Adipose tissue (tissue), 3 donors: Measurements from ENCODE around the gene PTGES. TPM values are rescaled to one million over a fixed set of nuclear protein-coding genes. Genes with fewer than 3 reads are reported as not detected.
"Not testable (repeated sequence)": the region's sequence is repeated elsewhere in the genome, so short reads cannot be mapped to it uniquely, and the experiment has no call there.

ENCODE experiments used
- H3K27ac ChIP-seq: one replicate; pipeline ENCODE4 v1.5.1; 2013; ENCODE audit warnings: low read depth, low read length
- WGBS, 3 donors: extraction: QIAGEN DNeasy Blood & Tissue Kit; methylation state at CpG; one replicate each; pipeline ENCODE4 v1.1.7; 2013; 5-methylcytosine and 5-hydroxymethylcytosine counted together
- polyA plus RNA-seq, 3 donors: library from polyadenylated mRNA; stranded (reverse); fragments of 200-250 nt; gene quantifications; one replicate each; pipeline ENCODE4 v1.2.3, GENCODE V29; 2013
- donor health status: healthy with polysubstance abuse.
- donor health status: Bipolar disorder and iron deficiency.
- donor health status: healthy.

The PTGES gene
- polyA plus RNA-seq, 3 donors, result 0.67 to 25.8 (median 13.3) TPM

GRCh38 chr9:129751841-129752801, 721 bp downstream of the PTGES start:
- no peak overlapping the region for H3K27ac ChIP-seq
- WGBS, 3 donors, result 36 to 40% (median 39%) methylated on average over 31 of the region's 31 CpGs

GRCh38 chr9:129750013-129750638, 2.7 kb downstream of the PTGES start:
- no peak overlapping the region for H3K27ac ChIP-seq
- 80 to 86% (median 82%) methylated on average over 9 of the region's 9 CpGs for WGBS, 3 donors

- WGBS, 3 donors, result 93 to 96% (median 94%) methylated on average over 6 of the region's 6 CpGs
- no peak overlapping the region for H3K27ac ChIP-seq
These were observed 3.3 kb downstream of the PTGES start for GRCh38 chr9:129749575-129749974.

DNA sequence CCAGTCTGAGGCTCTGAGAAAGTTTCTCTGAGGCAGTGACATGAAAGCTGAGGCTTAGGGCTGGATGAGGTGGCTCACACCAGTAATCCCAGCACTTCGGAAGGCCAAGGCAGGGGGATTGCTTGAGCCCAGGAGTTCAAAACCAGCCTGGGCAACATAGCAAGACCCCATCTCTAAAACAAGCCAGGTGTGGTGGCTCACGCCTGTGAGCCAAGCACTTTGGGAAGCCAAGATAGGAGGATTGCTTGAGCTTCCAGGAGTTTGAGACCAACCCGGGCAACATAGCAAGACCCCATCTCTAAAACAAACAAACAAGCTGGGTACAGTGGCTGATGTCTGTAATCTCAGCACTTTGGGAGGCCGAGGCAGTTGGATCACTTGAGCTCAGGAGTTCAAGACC, 3.8 kb downstream of the PTGES start:
- 89 to 99% (median 94%) methylated on average over 4 of the region's 4 CpGs for WGBS, 3 donors
- not testable (repeated sequence) for H3K27ac ChIP-seq

DNA sequence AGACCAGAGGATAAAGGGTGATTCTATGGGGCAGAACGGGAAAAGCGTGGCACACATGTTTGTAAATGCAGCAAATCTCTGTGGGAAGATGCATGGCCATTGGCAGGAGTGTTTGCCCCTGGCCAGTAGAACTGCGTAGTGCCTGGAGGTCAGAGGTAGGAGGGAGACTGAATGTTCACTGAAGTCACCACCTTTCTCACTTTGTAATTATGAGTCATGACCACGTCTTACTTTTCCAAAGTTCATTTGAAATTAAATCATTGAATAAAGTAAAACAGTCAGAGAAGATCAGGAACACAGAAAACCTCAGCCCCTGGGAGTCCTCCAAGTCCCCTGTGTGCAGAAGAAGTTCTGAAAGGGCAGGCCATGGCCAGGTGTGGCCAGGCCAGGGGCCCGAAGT, 4.6 kb downstream of the PTGES start:
- H3K27ac ChIP-seq, result no peak overlapping the region
- 88 to 90% (median 89%) methylated on average over 5 of the region's 5 CpGs for WGBS, 3 donors

DNA sequence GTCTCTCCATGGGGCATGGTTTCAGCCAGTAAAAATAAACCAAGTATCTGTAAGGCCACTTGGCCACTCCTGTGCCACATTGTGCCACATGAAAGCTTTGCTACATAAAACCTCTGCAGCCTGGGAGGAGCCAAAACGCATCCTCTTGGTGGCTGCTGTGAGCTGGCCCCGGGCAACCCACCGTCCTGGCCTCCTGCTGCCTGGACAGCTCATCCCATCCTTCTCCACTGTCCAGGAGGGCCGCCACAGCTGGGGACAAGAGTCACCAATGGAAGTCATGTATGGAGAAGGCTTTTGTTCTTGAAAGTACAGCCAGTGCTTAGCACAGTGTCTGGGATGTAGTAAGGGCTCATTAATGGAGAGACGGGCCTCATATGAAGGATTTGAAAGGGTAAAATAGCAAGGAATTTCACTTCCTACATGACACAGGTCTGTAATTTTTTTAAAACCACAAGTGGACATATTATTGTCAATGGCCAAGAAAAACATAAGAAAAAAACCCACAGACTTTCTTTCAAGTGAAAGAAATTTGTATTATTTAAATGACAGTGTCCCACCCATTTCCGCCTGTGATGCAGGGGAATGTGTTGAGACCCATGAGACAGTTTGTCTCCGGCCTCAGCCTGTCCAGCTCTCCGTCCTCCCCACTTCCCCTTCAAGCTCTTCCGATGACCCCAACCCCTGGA, 6.6 kb downstream of the PTGES start:
- no peak overlapping the region for H3K27ac ChIP-seq
- WGBS, 3 donors, result 70 to 71% (median 71%) methylated on average over 9 of the region's 9 CpGs

DNA sequence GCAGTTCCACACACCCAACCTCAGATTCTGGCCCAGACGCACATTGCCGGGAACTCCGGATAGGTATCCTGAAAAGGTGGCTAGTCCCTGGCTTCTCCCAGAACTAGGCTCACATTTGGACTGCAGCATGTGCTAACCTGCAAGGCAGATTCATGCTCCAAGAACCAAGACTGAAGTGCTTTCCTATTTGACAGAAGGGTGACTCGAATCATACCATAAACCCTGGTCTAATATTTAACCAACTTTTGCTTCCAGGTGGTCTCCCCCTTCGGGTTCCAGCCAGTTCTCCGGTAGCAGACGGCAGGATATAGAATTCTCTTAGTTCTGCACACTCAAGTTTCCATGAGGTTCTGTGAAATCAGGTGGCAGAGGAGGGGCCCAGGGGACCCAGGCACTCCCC, 7.6 kb downstream of the PTGES start:
- WGBS, 3 donors, result 71 to 93% (median 87%) methylated on average over 7 of the region's 7 CpGs
- no peak overlapping the region for H3K27ac ChIP-seq

- H3K27ac ChIP-seq, result no peak overlapping the region
- 94 to 97% (median 96%) methylated on average over 12 to 13 of the region's 13 CpGs for WGBS, 3 donors
These were observed 12.0 kb downstream of the PTGES start for GRCh38 chr9:129740666-129741464.

GRCh38 chr9:129740174-129740573, 12.7 kb downstream of the PTGES start:
- 80 to 85% (median 82%) methylated on average over 7 of the region's 7 CpGs for WGBS, 3 donors
- H3K27ac ChIP-seq, result no peak overlapping the region

DNA sequence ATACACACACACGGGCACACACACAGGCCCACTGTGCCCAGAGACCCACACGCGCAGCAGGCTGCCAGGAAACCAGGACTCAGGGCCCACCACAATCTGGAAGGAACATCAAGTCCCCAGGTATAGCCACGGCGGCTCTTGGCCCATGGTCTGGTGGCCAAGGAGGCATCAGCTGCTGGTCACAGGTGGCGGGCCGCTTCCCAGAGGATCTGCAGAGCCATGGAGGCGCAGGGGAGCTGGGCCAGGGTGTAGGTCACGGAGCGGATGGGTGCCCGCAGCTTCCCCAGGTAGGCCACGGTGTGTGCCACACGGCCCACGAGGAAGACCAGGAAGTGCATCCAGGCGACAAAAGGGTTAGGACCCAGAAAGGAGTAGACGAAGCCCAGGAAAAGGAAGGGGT, 13.4 kb downstream of the PTGES start:
- 90 to 93% (median 91%) methylated on average over 16 of the region's 16 CpGs for WGBS, 3 donors
- no peak overlapping the region for H3K27ac ChIP-seq

- WGBS, 3 donors, result 5 to 9% (median 6%) methylated on average over 42 to 48 of the region's 48 CpGs
- H3K27ac ChIP-seq, result no peak overlapping the region
These were observed 15.2 kb downstream of the PTGES start for GRCh38 chr9:129737479-129738274.

GRCh38 chr9:129736334-129736733, 16.5 kb downstream of the PTGES start:
- WGBS, 3 donors, result 50 to 59% (median 51%) methylated on average over 20 of the region's 20 CpGs
- no peak overlapping the region for H3K27ac ChIP-seq

- no peak overlapping the region for H3K27ac ChIP-seq
- WGBS, 3 donors, result 53 to 69% (median 61%) methylated on average over 5 to 6 of the region's 6 CpGs
These were observed 17.3 kb downstream of the PTGES start for GRCh38 chr9:129735546-129735945.

DNA sequence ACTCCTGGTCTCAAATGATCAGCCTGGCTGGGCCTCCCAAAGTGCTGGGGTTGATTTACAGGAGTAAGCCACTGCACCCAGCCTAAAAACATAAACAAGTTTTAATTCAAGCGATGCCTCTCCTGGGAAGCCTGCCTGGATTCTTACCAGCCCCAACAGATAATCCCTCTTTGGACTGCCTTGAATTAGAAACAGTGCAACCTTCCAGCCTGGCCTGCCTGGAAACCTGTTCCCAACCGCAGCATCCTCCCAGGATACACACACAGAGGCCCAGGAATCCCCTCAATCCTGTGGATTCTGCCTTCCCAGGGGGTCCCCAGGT, 19.2 kb downstream of the PTGES start:
- 87 to 94% (median 89%) methylated on average over 2 of the region's 2 CpGs for whole genome bisulfite sequencing, 3 donors
- no peak overlapping the region for H3K27ac ChIP-seq

DNA sequence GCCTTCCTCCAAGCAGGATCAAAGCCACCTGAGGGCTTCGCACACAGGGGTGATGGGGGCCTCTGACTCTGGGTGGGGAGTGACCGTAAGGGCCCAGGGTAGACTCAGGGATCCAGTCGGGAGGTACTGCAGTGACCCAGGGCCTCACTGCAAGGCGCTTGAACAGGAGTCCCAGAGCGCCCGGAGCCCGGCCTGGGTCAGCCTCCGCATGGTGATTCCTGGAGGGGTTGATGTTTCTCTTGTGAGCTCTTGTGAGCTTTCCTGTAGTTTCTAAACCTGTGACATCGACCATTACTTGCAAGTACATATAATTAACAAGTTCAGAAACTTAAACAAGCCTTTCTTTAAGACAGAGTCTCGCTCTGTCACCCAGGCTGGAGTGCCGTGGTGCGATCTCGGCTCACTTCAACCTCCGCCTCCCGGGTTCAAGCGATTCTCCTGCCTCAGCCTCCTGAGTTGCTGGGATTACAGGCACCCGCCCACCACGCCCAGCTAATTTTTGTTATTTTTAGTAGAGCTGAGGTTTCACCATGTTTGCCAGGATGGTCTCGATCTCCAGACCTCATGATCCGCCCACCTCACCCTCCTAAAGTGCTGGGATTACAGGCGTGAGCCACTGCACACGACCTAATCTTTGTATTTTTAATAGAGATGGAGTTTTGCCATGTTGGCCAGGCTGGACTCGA, 19.8 kb downstream of the PTGES start:
- 80 to 85% (median 85%) methylated on average over 23 of the region's 23 CpGs for WGBS, 3 donors

GRCh38 chr9:129732100-129732499, 20.7 kb downstream of the PTGES start:
- no peak overlapping the region for H3K27ac ChIP-seq
- 56 to 72% (median 66%) methylated on average over 10 of the region's 10 CpGs for WGBS, 3 donors

More for the DNA sequence above, 19.8 kb downstream of the PTGES start:
- H3K27ac ChIP-seq, result no peak overlapping the region

- no peak overlapping the region for H3K27ac ChIP-seq
- 36 to 45% (median 41%) methylated on average over 6 of the region's 6 CpGs for WGBS, 3 donors
These were observed 21.3 kb downstream of the PTGES start for GRCh38 chr9:129731477-129732085.
